Activated CD4-positive, alpha-beta T cell treated with anti-CD3 and anti-CD28 coated beads for 36 hours (primary cell): Measurements from ENCODE around the gene CRLF3. TPM values are rescaled to one million over a fixed set of nuclear protein-coding genes. Genes with fewer than 3 reads are reported as not detected.
A peak's percentile ranks its signal among the peaks of the same experiment; 100 is the strongest.
"Not testable (repeated sequence)": the region's sequence is repeated elsewhere in the genome, so short reads cannot be mapped to it uniquely, and the experiment has no call there.

ENCODE experiments used
- ATAC-seq: fragments of 200-7000 bp; cut with Tn5 transposase; one replicate; pipeline ENCODE4 v1.10.0; 2021; ENCODE audit warnings: mild to moderate bottlenecking, moderate library complexity
- CTCF ChIA-PET: fragments of 350-600 bp; sonication (Branson Sonifier 250); formaldehyde crosslinking; loops from one replicate; lab custom pipeline; 2021; ENCODE audit warnings: antibody characterized with exemption; lab: Charles Lee
- POLR2A ChIA-PET: fragments of 350-600 bp; sonication (Branson Sonifier 250); formaldehyde crosslinking; loops from one replicate; lab custom pipeline; 2021; ENCODE audit warnings: antibody characterized with exemption, inconsistent platforms; lab: Charles Lee
- DNase-seq: peaks from one replicate; pipeline ENCODE4 v3.0.0-alpha.2; 2020
- H3K27ac Mint-ChIP-seq: one replicate; pipeline ENCODE4 v1.8.0; 2021; ENCODE audit warnings: mixed read lengths
- H3K27me3 Mint-ChIP-seq: one replicate; pipeline ENCODE4 v1.8.0; 2021; ENCODE audit warnings: mixed read lengths
- H3K36me3 Mint-ChIP-seq: one replicate; pipeline ENCODE4 v1.8.0; 2021; ENCODE audit warnings: low read depth, mixed read lengths
- H3K4me1 Mint-ChIP-seq: one replicate; pipeline ENCODE4 v1.8.0; 2021; ENCODE audit warnings: mixed read lengths
- H3K4me3 Mint-ChIP-seq: one replicate; pipeline ENCODE4 v1.8.0; 2021; ENCODE audit warnings: mild to moderate bottlenecking, moderate library complexity, mixed read lengths
- H3K9me3 Mint-ChIP-seq: one replicate; pipeline ENCODE4 v1.8.0; 2021; ENCODE audit warnings: low read depth, mixed read lengths
- intact Hi-C, 2 experiments: fragments of 100-400 bp; cut with DNase I in 1 of 2; cut with micrococcal nuclease in 1 of 2; formaldehyde crosslinking; loops; one replicate each; pipeline versions ENCODE4 v1.14.2 to v1.15.1; 2022 to 2024; cut with DNase I, micrococcal nuclease
- total RNA-seq, 2 experiments: library from RNA; stranded (reverse); gene quantifications; one replicate each; pipeline ENCODE4 v1.2.3, GENCODE V29; 2021

Gene CRLF3
- total RNA-seq, 2 experiments from 2014 or later: 39.2 to 44.1 TPM

DNA sequence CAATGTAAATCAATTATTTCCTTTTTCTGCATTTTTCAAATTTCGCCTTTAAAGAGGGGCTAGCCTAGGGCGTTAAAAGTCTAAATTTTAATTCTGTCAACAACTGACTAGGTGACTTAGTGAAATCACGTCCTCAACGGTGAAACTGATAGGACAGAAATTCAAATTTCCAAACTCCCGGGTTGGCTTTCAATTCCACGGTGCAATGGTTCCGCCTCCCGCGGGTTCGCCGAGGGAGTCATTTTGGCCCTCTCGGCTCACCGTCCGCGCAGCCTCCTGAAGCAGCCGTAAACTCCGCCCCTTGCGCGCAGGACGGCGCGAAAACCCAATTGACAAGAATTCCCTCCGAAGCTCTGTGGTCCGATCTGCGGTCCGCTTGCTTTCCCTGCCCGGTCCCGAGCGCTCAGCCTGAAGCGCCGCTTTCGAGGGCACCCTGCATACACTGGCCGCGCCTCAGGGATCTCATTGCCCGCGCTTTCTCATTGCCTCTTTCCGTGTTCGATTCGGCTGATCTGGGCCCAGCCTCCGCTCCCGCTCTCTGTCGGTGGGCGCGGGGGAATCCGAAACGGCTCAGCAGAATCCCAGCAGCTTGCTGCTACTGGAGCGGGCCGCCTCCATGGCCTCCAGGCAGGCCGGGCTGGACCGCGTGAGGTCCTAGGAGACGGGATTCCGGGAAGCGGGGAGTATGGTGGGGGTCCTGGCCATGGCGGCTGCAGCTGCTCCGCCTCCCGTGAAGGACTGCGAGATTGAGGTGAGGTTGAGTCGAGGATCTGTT is 7.4 kb upstream of the CRLF3 start, which contains the start of gene ATAD5:
TSS of gene ATAD5 (plus strand) at position 304 of the 775 bp plus-strand sequence. CDS start at position 686, 382 bp downstream.
- ATAC-seq (peak; percentile 92), DNase-seq (peak; percentile 94)
- Mint-ChIP-seq H3K27ac (peak within 1 kb of the TSS; percentile 94), H3K4me1 (peaks cover 31% of the 10 kb centered on the region), H3K36me3 (peaks cover 27% of the 10 kb centered on the region), H3K4me3 (peak within 1 kb of the TSS; percentile 99), H3K9me3 (no peaks in the 10 kb centered on the region), H3K27me3 (no peaks in the 10 kb centered on the region)
- ChIA-PET POLR2A (interaction anchor here (1.4 kb wide), 1 partner anchor 23 kb away, joined by 5 read pairs; no protein-coding TSS in a partner anchor), CTCF (interaction anchor here (0.6 to 1.4 kb wide), 3 partner anchors 10 to 355 kb away, joined by 3 read pairs; no protein-coding TSS in a partner anchor)
- intact Hi-C loops: loop anchor here (1.0 to 5.0 kb wide), 5 partner anchors 8 to 540 kb away; partner anchors contain the start of genes BLMH (in 1 of the 2), CRLF3 (in 1 of the 2) and NF1 (in 1 of the 2)

DNA sequence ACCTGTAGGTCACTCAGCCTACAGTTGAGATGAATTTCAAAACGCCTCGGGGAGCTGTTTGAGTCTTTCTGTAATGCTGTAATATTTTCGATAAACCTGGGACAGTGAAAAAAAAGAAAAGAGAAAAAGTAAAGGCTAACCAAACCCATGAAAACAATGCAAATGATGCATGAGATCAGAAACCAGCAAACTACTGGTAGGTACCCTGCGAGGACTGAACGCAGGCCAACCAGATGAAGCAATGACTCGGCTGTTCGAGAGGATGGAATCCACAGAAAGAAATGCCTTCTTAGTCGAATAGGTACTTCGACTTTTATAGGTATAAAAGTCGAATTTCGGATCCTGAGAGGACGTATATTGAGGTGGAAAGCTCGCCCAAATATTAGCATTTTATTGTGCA is 6.8 kb upstream of the CRLF3 start:
- Mint-ChIP-seq H3K9me3 (no peaks in the 10 kb centered on the region), H3K4me1 (peaks cover 34% of the 10 kb centered on the region), H3K27me3 (no peaks in the 10 kb centered on the region), H3K27ac (peak overlapping the region; percentile 94), H3K36me3 (peaks cover 23% of the 10 kb centered on the region), H3K4me3 (peak overlapping the region; percentile 99)
- CTCF ChIA-PET: interaction anchor here (0.6 to 1.4 kb wide), 4 partner anchors 10 to 501 kb away, joined by 3 to 4 read pairs (median 3); no protein-coding TSS in a partner anchor
- intact Hi-C loops: loop anchor here (1.0 to 5.0 kb wide), 4 partner anchors 9 to 539 kb away; partner anchors contain the start of genes BLMH (in 1 of the 2) and NF1 (in 1 of the 2)
- ATAC-seq: peak; percentile 47
- POLR2A ChIA-PET: interaction anchor here (0.6 to 1.4 kb wide), 2 partner anchors 22 to 585 kb away, joined by 4 to 5 read pairs; no protein-coding TSS in a partner anchor
- peak; percentile 50 for DNase-seq

DNA sequence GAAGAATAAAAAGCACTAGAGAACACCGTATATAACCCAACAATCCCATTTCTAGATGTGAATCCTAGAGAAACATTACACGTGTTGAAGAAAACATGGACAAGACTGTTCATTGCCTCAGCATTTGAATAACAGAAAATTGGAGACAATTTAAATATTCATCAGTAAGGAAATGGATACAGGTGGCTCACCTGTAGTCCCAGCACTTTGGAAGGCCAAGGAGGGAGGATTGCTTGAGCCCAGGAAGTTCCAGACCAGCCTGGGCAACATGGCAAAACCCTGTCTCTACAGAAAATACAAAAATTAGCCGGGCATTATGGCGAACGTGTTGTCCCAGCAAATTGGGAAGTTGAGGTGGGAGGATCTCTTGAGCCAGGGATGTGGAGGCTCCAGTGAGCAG is 4.5 kb upstream of the CRLF3 start:
- CTCF ChIA-PET: interaction anchor here (0.6 to 9.8 kb wide), 2 partner anchors 19 to 1051 kb away, joined by 4 to 111 read pairs; no protein-coding TSS in a partner anchor
- no peak for DNase-seq
- intact Hi-C loops: loop anchor here in 1 of 2 experiments (5.0 kb wide), 1 partner anchor 97 kb away; no protein-coding TSS in a partner anchor
- H3K4me1 Mint-ChIP-seq: peaks cover 30% of the 10 kb centered on the region
- POLR2A ChIA-PET: no interaction called here
- no peak for ATAC-seq
- H3K27ac Mint-ChIP-seq: no peak overlapping the region
- no peaks in the 10 kb centered on the region for H3K9me3 Mint-ChIP-seq
- H3K36me3 Mint-ChIP-seq: peaks cover 5% of the 10 kb centered on the region
- no peak overlapping the region for H3K4me3 Mint-ChIP-seq
- H3K27me3 Mint-ChIP-seq: no peaks in the 10 kb centered on the region

DNA sequence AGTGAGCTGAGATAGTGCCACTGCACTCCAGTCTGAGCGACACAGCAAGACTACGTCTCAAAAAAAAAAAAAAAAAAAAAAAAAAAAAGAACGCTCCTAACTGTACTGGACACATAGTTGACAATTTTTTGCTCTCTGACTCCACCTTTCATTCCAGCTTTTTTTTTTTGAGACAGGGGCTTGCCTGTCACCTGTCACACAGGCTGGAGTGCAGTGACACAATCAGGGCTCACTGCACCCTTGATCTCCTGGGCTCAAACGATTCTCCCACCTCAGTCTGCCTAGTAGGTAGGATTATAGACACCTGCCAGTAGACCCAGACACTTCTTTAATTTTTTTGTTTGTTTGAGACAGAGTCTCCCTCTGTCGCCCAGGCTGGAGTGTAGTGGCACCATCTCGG is 2.6 kb upstream of the CRLF3 start:
- no peak for ATAC-seq
- Mint-ChIP-seq H3K27ac (no peak overlapping the region), H3K9me3 (no peaks in the 10 kb centered on the region), H3K4me1 (peaks cover 22% of the 10 kb centered on the region), H3K27me3 (no peaks in the 10 kb centered on the region), H3K4me3 (no peak overlapping the region), H3K36me3 (peaks cover 3% of the 10 kb centered on the region)
- ChIA-PET POLR2A (no interaction called here), CTCF (interaction anchor here (0.7 to 9.8 kb wide), 8 partner anchors 10 to 85 kb away, joined by 3 to 111 read pairs (median 4); no protein-coding TSS in a partner anchor)
- intact Hi-C loops: loop anchor here in 1 of 2 experiments (5.0 kb wide), 1 partner anchor 95 kb away; no protein-coding TSS in a partner anchor
- DNase-seq: no peak

DNA sequence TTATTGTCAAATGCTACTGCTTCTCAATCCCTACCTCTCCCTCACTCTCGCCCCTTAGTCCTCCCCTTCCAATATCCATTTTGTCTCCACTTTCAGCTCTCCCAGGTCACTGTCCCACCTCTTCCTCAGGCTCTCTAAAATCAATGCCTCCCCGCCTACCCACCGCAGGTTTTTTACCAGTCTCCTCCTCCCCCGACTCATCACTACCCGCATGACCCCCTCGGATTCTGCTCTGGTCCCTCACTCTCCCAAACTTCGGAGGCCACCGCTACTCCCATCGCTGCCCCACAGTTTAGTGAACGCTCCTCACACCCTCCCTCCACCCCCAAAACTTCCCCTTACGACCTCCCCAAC is 513 bp downstream of the CRLF3 start:
- Mint-ChIP-seq H3K9me3 (no peaks in the 10 kb centered on the region), H3K36me3 (peaks cover 10% of the 10 kb centered on the region), H3K4me1 (peaks cover 44% of the 10 kb centered on the region), H3K27me3 (no peaks in the 10 kb centered on the region), H3K4me3 (peak overlapping the region; percentile 95), H3K27ac (peak overlapping the region; percentile 90)
- peak; percentile 8 for ATAC-seq
- CTCF ChIA-PET: interaction anchor here (0.7 to 9.8 kb wide), 11 partner anchors 12 to 707 kb away, joined by 3 to 111 read pairs (median 3); partner anchors contain the start of gene RNF135
- DNase-seq: peak; percentile 65
- POLR2A ChIA-PET: interaction anchor here (1.0 to 1.6 kb wide), 4 partner anchors 11 to 91 kb away, joined by 3 to 4 read pairs (median 3); no protein-coding TSS in a partner anchor
- intact Hi-C loops: loop anchor here (1.0 to 5.0 kb wide), 11 partner anchors 8 to 707 kb away; partner anchors contain the start of genes EVI2B (in 2 of the 2), GOSR1 (in 2 of the 2), CPD (in 1 of the 2) and NSRP1 (in 1 of the 2)

DNA sequence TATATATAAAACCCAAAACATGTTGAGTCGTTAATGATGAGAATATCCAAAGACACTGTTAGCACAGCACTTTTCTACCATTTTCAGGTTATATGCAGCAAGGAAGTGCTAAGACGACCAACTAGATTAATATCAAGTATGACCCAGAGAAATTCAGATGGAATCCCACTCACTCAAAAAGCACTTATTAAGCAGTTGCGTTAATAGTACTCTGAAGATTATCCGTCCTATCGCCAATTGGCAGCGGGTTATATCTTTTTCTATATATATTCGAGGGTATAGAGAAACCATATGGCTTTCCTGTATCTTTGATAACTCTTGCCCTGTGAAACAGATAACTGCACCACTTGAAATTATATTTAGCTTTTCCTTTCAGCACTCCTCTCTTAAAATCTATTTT is 1.1 kb downstream of the CRLF3 start:
- Mint-ChIP-seq H3K36me3 (peaks cover 15% of the 10 kb centered on the region), H3K27ac (peak overlapping the region; percentile 90), H3K9me3 (peaks cover 2% of the 10 kb centered on the region), H3K27me3 (no peaks in the 10 kb centered on the region), H3K4me1 (peaks cover 50% of the 10 kb centered on the region), H3K4me3 (peak overlapping the region; percentile 95)
- ChIA-PET POLR2A (interaction anchor here (0.7 to 1.6 kb wide), 5 partner anchors 10 to 90 kb away, joined by 3 to 4 read pairs (median 3); no protein-coding TSS in a partner anchor), CTCF (interaction anchor here (0.7 to 9.8 kb wide), 4 partner anchors 12 to 487 kb away, joined by 3 to 111 read pairs (median 5); no protein-coding TSS in a partner anchor)
- intact Hi-C loops: loop anchor here (5.0 kb wide), 4 partner anchors 36 to 706 kb away; partner anchors contain the start of genes EVI2B (in 2 of the 2) and NSRP1 (in 1 of the 2)
- DNase-seq (no peak), ATAC-seq (no peak)

DNA sequence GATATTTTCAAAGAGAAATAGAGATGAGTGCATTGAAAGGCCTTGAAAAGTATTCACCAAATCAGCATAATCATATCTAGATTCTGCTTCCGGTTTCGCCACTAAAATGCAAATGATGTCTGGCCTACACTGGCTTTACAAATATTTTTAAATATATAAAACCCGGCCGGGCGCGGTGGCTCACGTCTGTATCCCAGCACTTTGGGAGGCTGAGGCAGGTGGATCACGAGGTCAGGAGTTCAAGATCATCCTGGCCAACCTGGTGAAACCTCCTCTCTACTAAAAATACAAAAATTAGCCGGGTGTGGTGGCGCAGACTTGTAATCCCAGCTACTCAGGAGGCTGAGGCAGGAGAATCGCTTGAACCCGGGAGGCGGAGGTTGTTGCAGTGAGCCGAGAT is 1.6 kb downstream of the CRLF3 start:
- ChIA-PET POLR2A (interaction anchor here (0.7 to 1.3 kb wide), 2 partner anchors 12 to 14 kb away, joined by 3 to 4 read pairs; no protein-coding TSS in a partner anchor), CTCF (interaction anchor here (1.8 to 9.8 kb wide), 2 partner anchors 13 kb away, joined by 7 to 111 read pairs; no protein-coding TSS in a partner anchor)
- not testable (repeated sequence) for ATAC-seq, H3K9me3 Mint-ChIP-seq, H3K27me3 Mint-ChIP-seq
- peaks cover 18% of the 10 kb centered on the region for H3K36me3 Mint-ChIP-seq
- H3K4me1 Mint-ChIP-seq: peaks cover 53% of the 10 kb centered on the region
- H3K4me3 Mint-ChIP-seq: peak overlapping the region; percentile 95
- peak; percentile 45 for DNase-seq
- intact Hi-C loops: loop anchor here (1.0 to 5.0 kb wide), 6 partner anchors 8 to 706 kb away; partner anchors contain the start of genes EVI2B (in 2 of the 2), ATAD5 (in 1 of the 2) and NSRP1 (in 1 of the 2)
- H3K27ac Mint-ChIP-seq: peak overlapping the region; percentile 88

DNA sequence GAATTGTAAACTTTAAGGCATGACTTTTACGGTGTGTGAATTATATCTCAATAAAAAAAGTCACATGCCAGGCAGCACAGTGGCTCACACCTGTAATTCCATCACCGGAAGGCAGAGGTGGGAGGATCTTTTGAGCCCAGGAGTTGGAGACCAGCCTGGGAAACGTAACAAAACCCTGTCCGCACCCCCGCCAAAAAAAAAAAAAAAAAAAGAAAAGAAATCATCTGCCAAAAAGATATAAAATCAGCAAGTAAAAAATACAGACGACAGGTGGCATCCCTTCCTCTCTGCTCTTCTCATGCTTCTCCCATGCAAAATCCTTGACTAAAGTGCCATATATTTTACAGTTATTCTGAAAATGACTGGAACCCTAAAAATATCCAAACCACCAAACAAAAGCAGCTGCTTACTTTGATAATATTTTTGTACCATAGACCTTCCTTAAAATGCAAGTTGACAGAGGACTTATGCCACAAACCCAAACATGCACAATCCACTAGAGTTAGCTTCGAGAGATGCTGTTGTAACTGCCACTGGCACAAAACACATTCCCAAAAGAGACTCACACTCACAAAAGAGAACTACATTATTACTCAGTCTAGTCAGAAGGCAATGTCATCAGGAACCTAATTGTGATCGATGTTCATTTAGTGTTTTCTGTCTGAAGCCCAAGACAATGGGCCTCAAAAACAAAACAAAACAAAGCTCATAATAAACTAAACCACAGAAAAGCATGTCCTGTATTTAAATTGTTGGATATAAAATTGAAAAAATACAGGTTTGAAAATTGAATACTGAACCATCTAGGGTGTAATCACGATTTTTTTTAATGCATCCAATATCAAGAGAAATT is 2.4 kb downstream of the CRLF3 start:
- POLR2A ChIA-PET: interaction anchor here (1.3 kb wide), 1 partner anchor 13 kb away, joined by 4 read pairs; no protein-coding TSS in a partner anchor
- peaks cover 2% of the 10 kb centered on the region for H3K9me3 Mint-ChIP-seq
- CTCF ChIA-PET: interaction anchor here (0.7 to 9.8 kb wide), 4 partner anchors 9 to 345 kb away, joined by 3 to 111 read pairs (median 4); partner anchors contain the start of genes ATAD5 and GOSR1
- intact Hi-C loops: loop anchor here (1.0 to 5.0 kb wide), 6 partner anchors 9 to 705 kb away; partner anchors contain the start of genes EVI2B (in 2 of the 2), ATAD5 (in 1 of the 2) and NSRP1 (in 1 of the 2)
- peaks cover 55% of the 10 kb centered on the region for H3K4me1 Mint-ChIP-seq
- no peaks in the 10 kb centered on the region for H3K27me3 Mint-ChIP-seq
- H3K4me3 Mint-ChIP-seq: peak overlapping the region; percentile 95
- ATAC-seq: no peak
- peak overlapping the region; percentile 88 for H3K27ac Mint-ChIP-seq
- peaks cover 20% of the 10 kb centered on the region for H3K36me3 Mint-ChIP-seq
- DNase-seq: peak; percentile 34

DNA sequence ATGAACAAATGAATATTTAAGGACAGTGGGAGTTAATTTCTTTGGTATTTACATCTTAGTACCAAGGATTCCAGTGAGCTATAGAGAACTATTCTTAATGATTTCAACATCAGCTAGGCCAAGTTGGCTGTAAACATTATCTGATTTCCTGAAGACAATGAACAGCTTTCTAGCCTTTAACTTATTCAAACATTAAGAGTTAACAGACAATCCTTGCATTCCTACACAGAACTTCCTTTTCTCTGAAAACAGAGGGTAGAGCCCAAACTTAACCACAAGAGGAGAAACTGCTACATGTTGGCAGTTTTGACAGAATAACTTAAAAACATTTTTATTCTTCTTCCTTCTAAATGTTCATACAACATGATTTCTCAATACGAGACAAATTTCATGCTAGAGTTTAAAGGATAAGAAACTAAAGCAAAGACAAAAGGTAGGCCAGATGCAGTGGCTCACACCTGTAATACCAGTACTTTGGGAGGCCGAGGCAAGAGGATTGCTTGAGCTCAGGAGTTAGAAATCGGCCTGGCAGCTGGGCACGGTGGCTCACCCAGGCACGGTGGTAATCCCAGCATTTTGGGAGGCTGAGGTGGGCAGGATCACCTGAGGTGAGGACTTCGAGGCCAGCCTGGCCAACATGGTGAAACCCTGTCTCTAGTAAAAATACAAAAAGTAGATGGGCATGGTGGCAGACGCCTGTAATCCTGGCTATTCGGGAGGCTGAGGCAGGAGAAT is 4.4 kb downstream of the CRLF3 start:
- peak overlapping the region; percentile 95 for H3K4me3 Mint-ChIP-seq
- DNase-seq: peak; percentile 35
- CTCF ChIA-PET: interaction anchor here (0.9 to 9.8 kb wide), 3 partner anchors 10 to 30 kb away, joined by 3 to 111 read pairs (median 4); no protein-coding TSS in a partner anchor

More for the DNA sequence above, 4.4 kb downstream of the CRLF3 start:
- H3K27ac Mint-ChIP-seq: peak overlapping the region; percentile 88
- ATAC-seq: no peak
- peaks cover 55% of the 10 kb centered on the region for H3K4me1 Mint-ChIP-seq
- intact Hi-C loops: loop anchor here (5.0 kb wide), 4 partner anchors 33 to 703 kb away; partner anchors contain the start of genes EVI2B (in 2 of the 2) and NSRP1 (in 1 of the 2)
- H3K9me3 Mint-ChIP-seq: peaks cover 2% of the 10 kb centered on the region
- no peaks in the 10 kb centered on the region for H3K27me3 Mint-ChIP-seq
- H3K36me3 Mint-ChIP-seq: peaks cover 24% of the 10 kb centered on the region
- POLR2A ChIA-PET: interaction anchor here (0.6 to 1.8 kb wide), 2 partner anchors 11 to 106 kb away, joined by 4 to 5 read pairs; no protein-coding TSS in a partner anchor
